Mucosa of stomach (tissue), 1 donor: ENCODE measurements around the gene GZMA.

Source experiments
- H3K27me3 ChIP-seq: one replicate; pipeline ENCODE4 v1.7.0; 2013; ENCODE audit warnings: mild to moderate bottlenecking, low read length; ENCODE audit not compliant: control insufficient read depth, insufficient read depth
- H3K36me3 ChIP-seq: one replicate; pipeline ENCODE4 v1.7.0; 2013; ENCODE audit warnings: low read length; ENCODE audit not compliant: control insufficient read depth, insufficient read depth
- H3K4me1 ChIP-seq: one replicate; pipeline ENCODE4 v1.7.0; 2013; ENCODE audit warnings: mild to moderate bottlenecking, low read length; ENCODE audit not compliant: control insufficient read depth, insufficient read depth
- H3K4me3 ChIP-seq: one replicate; pipeline ENCODE4 v1.7.0; 2013; ENCODE audit warnings: low read length
- H3K9ac ChIP-seq: one replicate; pipeline ENCODE4 v1.7.0; 2013; ENCODE audit warnings: mild to moderate bottlenecking, low read length, moderate library complexity
- H3K9me3 ChIP-seq: one replicate; pipeline ENCODE4 v1.7.0; 2013; ENCODE audit warnings: mild to moderate bottlenecking, low read length, moderate library complexity; ENCODE audit not compliant: control insufficient read depth
- donor health status: Pancreatic carcinoma.

GZMA gene

GRCh38 chr5:55154873-55155272 lies 52.4 kb downstream of the GZMA start:
- Histone ChIP-seq H3K27me3 (peaks cover under 1% of the 10 kb centered on the region), H3K4me1 (no peaks in the 10 kb centered on the region), H3K4me3 (no peak overlapping the region), H3K9me3 (no peaks in the 10 kb centered on the region), H3K36me3 (no peaks in the 10 kb centered on the region), H3K9ac (no peak overlapping the region)
